GM19372 (cell line): ENCODE data around the gene PRAMEF4.
"Not testable (repeated sequence)": the region's sequence is repeated elsewhere in the genome, so short reads cannot be mapped to it uniquely, and the experiment has no call there.

Source experiments
- ATAC-seq: cut with Tn5 transposase; IDR thresholded peaks from one replicate; pipeline ENCODE4 v1.9.1; 2021; ENCODE audit warnings: mild to moderate bottlenecking, low read depth, moderate library complexity; ENCODE audit not compliant: unreplicated experiment

Gene PRAMEF4

GRCh38 chr1:12886101-12886500, at the start of gene PRAMEF4:
TSS of gene PRAMEF4 (minus strand) at chr1:12886201. CDS start at chr1:12883394, 2,807 bp downstream.
- ATAC-seq = not testable (repeated sequence)

- not testable (repeated sequence) for ATAC-seq
These were observed 38.4 kb upstream of the PRAMEF4 start for GRCh38 chr1:12924368-12924767.

GRCh38 chr1:12921749-12922148, 35.7 kb upstream of the PRAMEF4 start:
- not testable (repeated sequence) for ATAC-seq

- ATAC-seq = not testable (repeated sequence)
These were observed 30.3 kb upstream of the PRAMEF4 start, which contains the start of gene PRAMEF7 for GRCh38 chr1:12916310-12916709. TSS of gene PRAMEF7 (plus strand) at chr1:12916610. CDS start at chr1:12917693, 1,083 bp downstream.

- ATAC-seq = not testable (repeated sequence)
These were observed 18.0 kb upstream of the PRAMEF4 start for GRCh38 chr1:12903793-12904572.

- ATAC-seq = not testable (repeated sequence)
These were observed 13.2 kb upstream of the PRAMEF4 start for GRCh38 chr1:12899186-12899585.

- not testable (repeated sequence) for ATAC-seq
These were observed 12.2 kb upstream of the PRAMEF4 start, which contains the start of gene PRAMEF10 for GRCh38 chr1:12898170-12898569. TSS of gene PRAMEF10 (minus strand) at chr1:12898270. CDS start at chr1:12895847, 2,423 bp downstream.

- not testable (repeated sequence) for ATAC-seq
These were observed 7.5 kb downstream of the PRAMEF4 start for GRCh38 chr1:12878453-12878852.

GRCh38 chr1:12863131-12863880, 22.7 kb downstream of the PRAMEF4 start:
- not testable (repeated sequence) for ATAC-seq

GRCh38 chr1:12856786-12857185, 29.2 kb downstream of the PRAMEF4 start, which contains the start of gene PRAMEF2:
TSS of gene PRAMEF2 (plus strand) at chr1:12857086. CDS start at chr1:12859010, 1,924 bp downstream.
- ATAC-seq = not testable (repeated sequence)

GRCh38 chr1:12851779-12852178, 34.2 kb downstream of the PRAMEF4 start:
- ATAC-seq = no peak

GRCh38 chr1:12848620-12849019, 37.4 kb downstream of the PRAMEF4 start, which contains the start of gene HNRNPCL1:
TSS of gene HNRNPCL1 (minus strand) at chr1:12848720. CDS start at chr1:12848289, 431 bp downstream.
- ATAC-seq = not testable (repeated sequence)

GRCh38 chr1:12833251-12833650, 52.8 kb downstream of the PRAMEF4 start:
- not testable (repeated sequence) for ATAC-seq

GRCh38 chr1:12831310-12831709, 54.7 kb downstream of the PRAMEF4 start, which contains the start of gene PRAMEF11:
TSS of gene PRAMEF11 (minus strand) at chr1:12831410. CDS start at chr1:12828789, 2,621 bp downstream.
- ATAC-seq = not testable (repeated sequence)
